ENCODE measurements around the gene PLXNA4. TPM values are rescaled to one million over a fixed set of nuclear protein-coding genes. Genes with fewer than 3 reads are reported as not detected.

PLXNA4 gene
- total and polyA plus RNA-seq, 3 experiments from 2014 or later, result 0.02 to 0.05 TPM; not detected in 1

GRCh38 chr7:132312531-132313055 is 263.7 kb downstream of the PLXNA4 start:
- Histone ChIP-seq H3K9me3 (ENCODE audit: low read length) (no peaks in the 10 kb centered on the region), H3K36me3 (ENCODE audit: insufficient read depth, low read length) (no peaks in the 10 kb centered on the region), H3K4me3 (ENCODE audit: low read length) (no peak overlapping the region), H3K4me1 (ENCODE audit: insufficient read depth, low read length) (no peaks in the 10 kb centered on the region), H3K27me3 (ENCODE audit: insufficient read depth, low read length, poor library complexity, severe bottlenecking) (peaks cover 5% of the 10 kb centered on the region), H3K27ac (ENCODE audit: low read depth, low read length) (no peak overlapping the region)
- Mint-ChIP-seq H3K27me3 (peaks cover 17 to 43% of the 10 kb centered on the region in 2 donors), H3K4me3 (no peak overlapping the region), H3K27ac (no peak overlapping the region), H3K9me3 (peaks cover 0 to 1% (median 0%) of the 10 kb centered on the region in 5 donors), H3K4me1 (peaks cover 0 to under 1% (median 0%) of the 10 kb centered on the region in 3 donors), H3K36me3 (peaks cover 0 to 3% (median 3%) of the 10 kb centered on the region in 3 donors)
- POLR2A ChIA-PET, result no interaction called here
- DNase-seq, result no peak
- CTCF ChIA-PET, result interaction anchor here (1.0 kb wide), 1 partner anchor 268 kb away, joined by 3 read pairs; no protein-coding TSS in a partner anchor

GRCh38 chr7:132311733-132312132 is 264.5 kb downstream of the PLXNA4 start:
- Mint-ChIP-seq H3K9me3 (peaks cover 0 to under 1% (median 0%) of the 10 kb centered on the region in 5 donors), H3K27ac (no peak overlapping the region), H3K27me3 (peaks cover 13 to 42% of the 10 kb centered on the region in 2 donors), H3K4me3 (no peak overlapping the region), H3K36me3 (peaks cover 0 to 2% (median under 1%) of the 10 kb centered on the region in 3 donors), H3K4me1 (no peaks in the 10 kb centered on the region)
- no peak for DNase-seq
- Histone ChIP-seq H3K27ac (ENCODE audit: low read depth, low read length) (no peak overlapping the region), H3K9me3 (ENCODE audit: low read length) (no peaks in the 10 kb centered on the region), H3K4me3 (ENCODE audit: low read length) (no peak overlapping the region), H3K27me3 (ENCODE audit: insufficient read depth, low read length, poor library complexity, severe bottlenecking) (peaks cover 5% of the 10 kb centered on the region), H3K36me3 (ENCODE audit: insufficient read depth, low read length) (no peaks in the 10 kb centered on the region), H3K4me1 (ENCODE audit: insufficient read depth, low read length) (no peaks in the 10 kb centered on the region)
- POLR2A ChIA-PET, result no interaction called here
- CTCF ChIA-PET, result no interaction called here

GRCh38 chr7:132309102-132309805 is 267.0 kb downstream of the PLXNA4 start:
- H3K4me1 Mint-ChIP-seq, result no peaks in the 10 kb centered on the region
- Histone ChIP-seq H3K36me3 (ENCODE audit: insufficient read depth, low read length) (no peaks in the 10 kb centered on the region), H3K4me3 (ENCODE audit: low read length) (no peak overlapping the region), H3K4me1 (ENCODE audit: insufficient read depth, low read length) (no peaks in the 10 kb centered on the region), H3K9me3 (ENCODE audit: low read length) (no peaks in the 10 kb centered on the region), H3K27ac (ENCODE audit: low read depth, low read length) (no peak overlapping the region), H3K27me3 (ENCODE audit: insufficient read depth, low read length, poor library complexity, severe bottlenecking) (no peaks in the 10 kb centered on the region)
- H3K27ac Mint-ChIP-seq, result no peak overlapping the region
- POLR2A ChIA-PET, result no interaction called here
- no peaks in the 10 kb centered on the region for H3K9me3 Mint-ChIP-seq
- DNase-seq, result no peak
- H3K4me3 Mint-ChIP-seq, result no peak overlapping the region
- no peaks in the 10 kb centered on the region for H3K36me3 Mint-ChIP-seq
- H3K27me3 Mint-ChIP-seq, result peaks cover 10 to 47% of the 10 kb centered on the region in 2 donors
- CTCF ChIA-PET, result interaction anchor here (0.9 to 2.1 kb wide), 4 partner anchors 10 to 272 kb away, joined by 3 to 13 read pairs (median 4); no protein-coding TSS in a partner anchor

- POLR2A ChIA-PET, result no interaction called here
- no peaks in the 10 kb centered on the region for H3K36me3 Mint-ChIP-seq
- no peaks in the 10 kb centered on the region for H3K4me1 Mint-ChIP-seq
- no peaks in the 10 kb centered on the region for H3K9me3 ChIP-seq (ENCODE audit: low read length)
- no peaks in the 10 kb centered on the region for H3K4me1 ChIP-seq (ENCODE audit: insufficient read depth, low read length)
- no peaks in the 10 kb centered on the region for H3K9me3 Mint-ChIP-seq
- H3K4me3 Mint-ChIP-seq, result no peak overlapping the region
- CTCF ChIA-PET, result interaction anchor here (1.5 kb wide), 1 partner anchor 11 kb away, joined by 4 read pairs; no protein-coding TSS in a partner anchor
- DNase-seq, result no peak
- no peaks in the 10 kb centered on the region for H3K36me3 ChIP-seq (ENCODE audit: insufficient read depth, low read length)
- H3K4me3 ChIP-seq (ENCODE audit: low read length), result no peak overlapping the region
- H3K27ac Mint-ChIP-seq, result no peak overlapping the region
- H3K27ac ChIP-seq (ENCODE audit: low read depth, low read length), result no peak overlapping the region
- peaks cover 10 to 34% of the 10 kb centered on the region in 2 donors for H3K27me3 Mint-ChIP-seq
- H3K27me3 ChIP-seq (ENCODE audit: insufficient read depth, low read length, poor library complexity, severe bottlenecking), result no peaks in the 10 kb centered on the region
Measured at GRCh38 chr7:132307465-132307864, 268.8 kb downstream of the PLXNA4 start.

GRCh38 chr7:132300599-132301277 is 275.5 kb downstream of the PLXNA4 start:
- ChIA-PET CTCF (no interaction called here), POLR2A (no interaction called here)
- no peak for DNase-seq
- Histone ChIP-seq H3K27ac (ENCODE audit: low read depth, low read length) (no peak overlapping the region), H3K9me3 (ENCODE audit: low read length) (no peaks in the 10 kb centered on the region), H3K4me1 (ENCODE audit: insufficient read depth, low read length) (no peaks in the 10 kb centered on the region), H3K4me3 (ENCODE audit: low read length) (no peak overlapping the region), H3K27me3 (ENCODE audit: insufficient read depth, low read length, poor library complexity, severe bottlenecking) (no peaks in the 10 kb centered on the region), H3K36me3 (ENCODE audit: insufficient read depth, low read length) (no peaks in the 10 kb centered on the region)
- Mint-ChIP-seq H3K4me3 (no peak overlapping the region), H3K27ac (no peak overlapping the region), H3K9me3 (no peaks in the 10 kb centered on the region), H3K4me1 (no peaks in the 10 kb centered on the region), H3K27me3 (peaks cover 2 to 15% of the 10 kb centered on the region in 2 donors), H3K36me3 (no peaks in the 10 kb centered on the region)

- Histone ChIP-seq H3K9me3 (ENCODE audit: low read length) (no peaks in the 10 kb centered on the region), H3K4me3 (ENCODE audit: low read length) (no peak overlapping the region), H3K36me3 (ENCODE audit: insufficient read depth, low read length) (no peaks in the 10 kb centered on the region), H3K27me3 (ENCODE audit: insufficient read depth, low read length, poor library complexity, severe bottlenecking) (no peaks in the 10 kb centered on the region), H3K27ac (ENCODE audit: low read depth, low read length) (no peak overlapping the region), H3K4me1 (ENCODE audit: insufficient read depth, low read length) (no peaks in the 10 kb centered on the region)
- no peak for DNase-seq
- no peaks in the 10 kb centered on the region for H3K36me3 Mint-ChIP-seq
- no peak overlapping the region for H3K4me3 Mint-ChIP-seq
- no peaks in the 10 kb centered on the region for H3K9me3 Mint-ChIP-seq
- H3K27ac Mint-ChIP-seq, result no peak overlapping the region
- no peaks in the 10 kb centered on the region for H3K4me1 Mint-ChIP-seq
- H3K27me3 Mint-ChIP-seq, result peaks cover 2 to 18% of the 10 kb centered on the region in 2 donors
- ChIA-PET CTCF (no interaction called here), POLR2A (no interaction called here)
Measured at GRCh38 chr7:132298790-132299189, 277.5 kb downstream of the PLXNA4 start.

GRCh38 chr7:132296820-132297219 is 279.4 kb downstream of the PLXNA4 start:
- no peaks in the 10 kb centered on the region for H3K4me1 ChIP-seq (ENCODE audit: insufficient read depth, low read length)
- no peaks in the 10 kb centered on the region for H3K27me3 ChIP-seq (ENCODE audit: insufficient read depth, low read length, poor library complexity, severe bottlenecking)
- DNase-seq, result no peak
- Mint-ChIP-seq H3K36me3 (no peaks in the 10 kb centered on the region), H3K27ac (no peak overlapping the region), H3K4me1 (no peaks in the 10 kb centered on the region), H3K4me3 (no peak overlapping the region), H3K27me3 (peaks cover 2 to 20% of the 10 kb centered on the region in 2 donors), H3K9me3 (no peaks in the 10 kb centered on the region)
- H3K36me3 ChIP-seq (ENCODE audit: insufficient read depth, low read length), result no peaks in the 10 kb centered on the region
- POLR2A ChIA-PET, result no interaction called here
- H3K9me3 ChIP-seq (ENCODE audit: low read length), result no peaks in the 10 kb centered on the region
- no peak overlapping the region for H3K27ac ChIP-seq (ENCODE audit: low read depth, low read length)
- CTCF ChIA-PET, result no interaction called here
- no peak overlapping the region for H3K4me3 ChIP-seq (ENCODE audit: low read length)

GRCh38 chr7:132295175-132295574 is 281.1 kb downstream of the PLXNA4 start:
- no peak overlapping the region for H3K4me3 Mint-ChIP-seq
- no peaks in the 10 kb centered on the region for H3K36me3 ChIP-seq (ENCODE audit: insufficient read depth, low read length)
- ChIA-PET CTCF (no interaction called here), POLR2A (no interaction called here)
- no peaks in the 10 kb centered on the region for H3K9me3 Mint-ChIP-seq
- no peaks in the 10 kb centered on the region for H3K27me3 ChIP-seq (ENCODE audit: insufficient read depth, low read length, poor library complexity, severe bottlenecking)
- peaks cover 7 to 32% of the 10 kb centered on the region in 2 donors for H3K27me3 Mint-ChIP-seq
- no peaks in the 10 kb centered on the region for H3K36me3 Mint-ChIP-seq
- no peaks in the 10 kb centered on the region for H3K4me1 ChIP-seq (ENCODE audit: insufficient read depth, low read length)
- H3K4me3 ChIP-seq (ENCODE audit: low read length), result no peak overlapping the region
- DNase-seq, result no peak
- no peaks in the 10 kb centered on the region for H3K4me1 Mint-ChIP-seq
- no peak overlapping the region for H3K27ac ChIP-seq (ENCODE audit: low read depth, low read length)
- H3K27ac Mint-ChIP-seq, result no peak overlapping the region
- no peaks in the 10 kb centered on the region for H3K9me3 ChIP-seq (ENCODE audit: low read length)

Data from CD8-positive, alpha-beta memory T cell (primary cell).